H1 (cell line): Measurements from ENCODE around the gene LHFPL3. TPM values are rescaled to one million over a fixed set of nuclear protein-coding genes. Genes with fewer than 3 reads are reported as not detected.

ENCODE experiments used
- CTCF ChIA-PET: fragments of 300-600 bp; sonication (Branson Sonifier 250); formaldehyde crosslinking; loops from one replicate; lab custom pipeline; 2021; ENCODE audit not compliant: partially characterized antibody; lab: Charles Lee
- POLR2A ChIA-PET: fragments of 300-600 bp; sonication (Branson Sonifier 250); formaldehyde crosslinking; loops from one replicate; lab custom pipeline; 2021; ENCODE audit warnings: inconsistent platforms; ENCODE audit not compliant: partially characterized antibody; lab: Charles Lee
- DNase-seq, 2 experiments: peaks; one replicate each; pipeline versions ENCODE4 v3.0.0 to v3.0.0-alpha.2; 2010 to 2022; ENCODE audit warnings: low spot score in 2 of 2, low read depth in 1 of 2, mixed read lengths in 1 of 2
- FAIRE-seq: peaks from 2 replicates; lab custom pipeline; 2011; peaks lifted over from hg19 to GRCh38; lab: Jason Lieb, UNC
- H2AFZ ChIP-seq: 2 replicates; pipeline ENCODE4 v1.8.1; 2012; ENCODE audit warnings: low read length, inconsistent platforms
- H2AK5ac ChIP-seq: 2 replicates; pipeline ENCODE4 v1.6.1; 2013; ENCODE audit warnings: low read depth, low read length
- H2BK120ac ChIP-seq: replicated peaks from 2 replicates; pipeline ENCODE3; 2013; ENCODE audit warnings: low read depth, low read length, inconsistent platforms
- H2BK12ac ChIP-seq: 2 replicates; pipeline ENCODE4 v1.6.1; 2013; ENCODE audit warnings: low read depth, low read length
- H2BK15ac ChIP-seq: 2 replicates; pipeline ENCODE4 v1.6.1; 2013; ENCODE audit warnings: low read length
- H2BK20ac ChIP-seq: 2 replicates; pipeline ENCODE4 v1.6.1; 2013; ENCODE audit warnings: low read length
- H2BK5ac ChIP-seq: 2 replicates; pipeline ENCODE4 v1.6.1; 2013; ENCODE audit warnings: low read depth, low read length
- H3K14ac ChIP-seq: 2 replicates; pipeline ENCODE4 v1.6.1; 2013; ENCODE audit warnings: inconsistent platforms; ENCODE audit not compliant: insufficient read length
- H3K18ac ChIP-seq: 2 replicates; pipeline ENCODE4 v1.6.1; 2013; ENCODE audit warnings: low read length; ENCODE audit errors: extremely low read depth
- H3K23ac ChIP-seq: 2 replicates; pipeline ENCODE4 v1.6.1; 2013; ENCODE audit warnings: inconsistent platforms; ENCODE audit not compliant: insufficient read length
- H3K23me2 ChIP-seq: 2 replicates; pipeline ENCODE4 v1.6.1; 2013; ENCODE audit warnings: low read depth, low read length
- H3K27ac ChIP-seq: 2 replicates; pipeline ENCODE4 v1.6.1; 2011; ENCODE audit warnings: low read depth, low read length, inconsistent platforms
- H3K27me3 ChIP-seq, 4 experiments: replicated peaks in 1 of 4; 1 replicate in 1 of 4; 2 replicates in 3 of 4; pipeline versions ENCODE4 v1.6.1 to v1.8.1; 2011 to 2013; ENCODE audit warnings: low read length in 3 of 4, mild to moderate bottlenecking in 3 of 4, inconsistent platforms in 2 of 4, mixed read lengths in 2 of 4, moderate library complexity in 1 of 4; ENCODE audit not compliant: control insufficient read depth in 3 of 4, insufficient read depth in 3 of 4; ENCODE audit errors: extremely low read depth in 1 of 4
- H3K36me3 ChIP-seq, 4 experiments: 2 replicates each; pipeline versions ENCODE4 v1.6.1 to v1.8.1; 2011 to 2013; ENCODE audit warnings: mild to moderate bottlenecking in 4 of 4, low read length in 3 of 4, moderate library complexity in 2 of 4, control low read depth in 1 of 4, inconsistent platforms in 1 of 4; ENCODE audit not compliant: insufficient read depth in 4 of 4, control insufficient read depth in 2 of 4
- H3K4ac ChIP-seq: replicated peaks from 2 replicates; pipeline ENCODE3; 2013; ENCODE audit warnings: low read length, low read depth, mixed read lengths, inconsistent platforms; ENCODE audit not compliant: insufficient read length
- H3K4me1 ChIP-seq, 4 experiments: replicated peaks in 1 of 4; 1 replicate in 1 of 4; 2 replicates in 3 of 4; pipeline versions ENCODE4 v1.6.1 to v1.8.1; 2011 to 2013; ENCODE audit warnings: low read length in 3 of 4, inconsistent platforms in 2 of 4, mixed read lengths in 1 of 4; ENCODE audit not compliant: insufficient read depth in 4 of 4, control insufficient read depth in 3 of 4
- H3K4me2 ChIP-seq, 2 experiments: 2 replicates each; pipeline versions ENCODE4 v1.6.1 to v1.8.1; 2011 to 2013; ENCODE audit warnings: low read depth in 2 of 2, low read length in 2 of 2, control low read depth in 1 of 2, inconsistent platforms in 1 of 2, mild to moderate bottlenecking in 1 of 2; ENCODE audit not compliant: insufficient read depth in 1 of 2
- H3K4me3 ChIP-seq, 4 experiments: fragments of 200-600, 300-600 bp in 1 of 4; sonication (generic), shearing (Covaris generic), sonication (Bioruptor Twin) in 1 of 4; 2 replicates each; pipeline versions ENCODE4 v1.5.1 to v1.8.1; 2011 to 2016; ENCODE audit warnings: low read length in 4 of 4, low read depth in 3 of 4, control low read depth in 2 of 4, inconsistent platforms in 2 of 4, mild to moderate bottlenecking in 2 of 4, mixed read lengths in 1 of 4, moderate library complexity in 1 of 4; ENCODE audit not compliant: insufficient read depth in 2 of 4; ENCODE audit errors: extremely low read depth in 1 of 4
- H3K56ac ChIP-seq: replicated peaks from 2 replicates; pipeline ENCODE3; 2013; ENCODE audit warnings: low read depth, mild to moderate bottlenecking, mixed read lengths, low read length, inconsistent platforms; ENCODE audit not compliant: insufficient read length
- H3K79me1 ChIP-seq: 2 replicates; pipeline ENCODE4 v1.6.1; 2013; ENCODE audit warnings: low read depth, low read length, control low read depth
- H3K79me2 ChIP-seq, 2 experiments: 2 replicates each; pipeline versions ENCODE4 v1.6.1 to v1.8.1; 2012 to 2013; ENCODE audit warnings: low read length in 2 of 2, mild to moderate bottlenecking in 2 of 2, inconsistent platforms in 1 of 2; ENCODE audit not compliant: insufficient read depth in 2 of 2, control insufficient read depth in 1 of 2
- H3K9ac ChIP-seq, 4 experiments: replicated peaks in 1 of 4; 1 replicate in 1 of 4; 2 replicates in 3 of 4; pipeline versions ENCODE4 v1.6.1 to v1.8.1; 2011 to 2013; ENCODE audit warnings: low read depth in 3 of 4, low read length in 3 of 4, control low read depth in 2 of 4, mild to moderate bottlenecking in 2 of 4, moderate library complexity in 2 of 4, inconsistent platforms in 1 of 4; ENCODE audit errors: extremely low read depth in 1 of 4
- H3K9me3 ChIP-seq, 2 experiments: 2 replicates each; pipeline versions ENCODE4 v1.6.1 to v1.8.1; 2012 to 2013; ENCODE audit warnings: mild to moderate bottlenecking in 2 of 2, moderate library complexity in 2 of 2, control low read depth in 1 of 2, inconsistent platforms in 1 of 2, low read depth in 1 of 2, low read length in 1 of 2, mixed read lengths in 1 of 2; ENCODE audit not compliant: insufficient read depth in 2 of 2
- H4K20me1 ChIP-seq, 2 experiments: replicated peaks in 1 of 2; 2 replicates each; pipeline versions ENCODE3 to v1.8.1; 2011 to 2013; ENCODE audit warnings: inconsistent platforms in 2 of 2, low read length in 2 of 2, mild to moderate bottlenecking in 1 of 2; ENCODE audit not compliant: insufficient read depth in 2 of 2, control insufficient read depth in 1 of 2
- H4K5ac ChIP-seq: 2 replicates; pipeline ENCODE4 v1.6.1; 2013; ENCODE audit warnings: low read length, low read depth, mixed read lengths, inconsistent platforms; ENCODE audit not compliant: insufficient read length
- H4K8ac ChIP-seq: 2 replicates; pipeline ENCODE4 v1.8.0; 2013; ENCODE audit warnings: mild to moderate bottlenecking, moderate library complexity, low read length, inconsistent platforms; ENCODE audit not compliant: insufficient read depth; ENCODE audit errors: extremely low read depth
- H4K91ac ChIP-seq: replicated peaks from 2 replicates; pipeline ENCODE3; 2013; ENCODE audit warnings: low read length, mixed read lengths, inconsistent platforms; ENCODE audit not compliant: insufficient read length
- CEBPB ChIP-seq: IDR thresholded peaks from 2 replicates; pipeline ENCODE4 v1.6.1; 2012; ENCODE audit warnings: low read depth, low read length
- EGR1 ChIP-seq: IDR thresholded peaks from 2 replicates; pipeline ENCODE4 v1.6.1; 2011; ENCODE audit warnings: low read depth, low read length, borderline replicate concordance
- JUND ChIP-seq: IDR thresholded peaks from 2 replicates; pipeline ENCODE4 v1.6.1; 2011; ENCODE audit warnings: mild to moderate bottlenecking, improper control_type of control experiment, low read length
- POLR2A ChIP-seq, 2 experiments: IDR thresholded peaks; 1 replicate in 1 of 2; 2 replicates in 1 of 2; pipeline ENCODE4 v1.6.1; 2011; ENCODE audit warnings: low read depth in 2 of 2, low read length in 2 of 2, mild to moderate bottlenecking in 2 of 2; ENCODE audit errors: control extremely low read depth in 1 of 2
- SP1 ChIP-seq: IDR thresholded peaks from 2 replicates; pipeline ENCODE4 v1.6.1; 2011; ENCODE audit warnings: low read depth, low read length
- TBP ChIP-seq: IDR thresholded peaks from 2 replicates; pipeline ENCODE4 v1.6.1; 2011; ENCODE audit warnings: low read depth, low read length, improper control_type of control experiment
- WGBS, 2 experiments: shearing (Covaris generic) in 1 of 2; methylation state at CpG; one replicate each; pipeline versions ENCODE4 v1.1.6 to v1.1.7; 2013 to 2015; ENCODE audit warnings: low lambda C conversion rate in 2 of 2, mixed read lengths in 2 of 2, inconsistent platforms in 1 of 2, low coverage in 1 of 2, missing lambda C conversion rate in 1 of 2; ENCODE audit not compliant: insufficient replicate concordance in 2 of 2, insufficient coverage in 1 of 2, insufficient read length in 1 of 2; ENCODE audit errors: extremely low coverage in 1 of 2, missing lambda C conversion rate in 1 of 2; 5-methylcytosine and 5-hydroxymethylcytosine counted together
- polyA plus RNA-seq, 7 experiments: library from polyadenylated mRNA; depleted of rRNA in 3 of 7; stranded (reverse) in 5 of 7; unstranded in 2 of 7; fragments of >200 nt in 5 of 7; fragments of 200-250 nt in 2 of 7; gene quantifications; 1 replicate in 5 of 7; 2 replicates in 1 of 7; 4 replicates in 1 of 7; pipeline versions ENCODE4 v1.2.1 to v1.2.3, GENCODE V29; 2011 to 2013; ENCODE audit warnings: missing spikeins in 2 of 7, mixed read lengths in 2 of 7
- total RNA-seq: library from RNA; stranded (reverse); fragmentation: NEBNext Ultra II Directional; extraction: Animal tissue kit (Norgen Biotek cat#: 25700); gene quantifications from 2 replicates; pipeline ENCODE4 v1.2.1, GENCODE V29; 2021
- TF ChIP-seq, protein P1 (sequence below): IDR thresholded peaks from 2 replicates; pipeline ENCODE4 v1.6.1; 2012; ENCODE audit warnings: inconsistent platforms
- TF ChIP-seq, protein P2 (sequence below): IDR thresholded peaks from 2 replicates; pipeline ENCODE4 v1.6.1; 2011; ENCODE audit warnings: low read length, improper control_type of control experiment

Gene LHFPL3
- total and polyA plus RNA-seq, 2 of the 8 experiments (the other 6 are each of a cell fraction or from before 2014, with no cell fraction given), result 0.24 to 0.50 TPM

DNA sequence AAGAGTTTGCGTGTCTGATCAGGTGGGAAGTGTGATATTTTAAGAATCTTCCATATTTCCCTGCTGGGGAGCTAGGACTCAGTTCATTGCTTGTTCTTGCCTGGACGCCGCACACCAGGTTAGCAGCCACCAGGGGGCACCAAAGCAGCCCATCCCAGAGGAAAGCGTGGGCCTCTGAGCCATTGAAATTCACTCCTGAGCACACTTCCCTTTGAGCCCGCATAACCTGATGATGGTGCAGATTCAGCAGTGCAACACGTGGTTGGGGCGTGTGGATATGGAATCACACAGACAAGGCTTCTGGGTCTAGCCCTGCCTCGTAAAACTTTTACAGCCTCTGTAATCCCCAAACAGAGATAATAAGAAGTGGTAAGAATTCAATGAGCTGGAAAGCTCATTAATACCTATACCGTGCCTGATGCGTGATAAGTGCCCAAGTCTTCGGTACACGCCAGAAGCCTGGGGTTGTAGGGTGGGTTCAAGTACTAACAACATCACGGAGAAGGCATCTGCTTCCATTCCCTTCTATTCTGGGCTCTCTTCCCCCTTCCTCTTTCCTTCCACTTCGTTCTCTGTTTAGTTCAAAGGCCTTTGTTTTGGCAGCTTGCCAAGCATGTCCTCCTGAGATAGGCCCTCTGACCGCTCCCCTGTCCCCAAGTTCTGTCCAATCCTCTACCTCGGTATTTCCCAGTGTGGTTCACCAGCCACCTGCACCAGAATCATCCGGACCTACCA, 555.5 kb downstream of the LHFPL3 start:
- FAIRE-seq, result peak; percentile 88
- Histone ChIP-seq H4K91ac (no peak overlapping the region), H2BK120ac (no peak overlapping the region), H3K9ac (no peak overlapping the region), H4K20me1 (no peaks in the 10 kb centered on the region), H2BK5ac (0 out of 2 replicates have a peak overlapping the region, but pooled peaks have one; percentile 63), H4K5ac (no peak overlapping the region), H2BK12ac (peak overlapping the region; percentile 90; the same call in 1 of the 2 replicates), H3K36me3 (no peaks in the 10 kb centered on the region), H3K4me3 (no peak overlapping the region), H3K79me2 (no peaks in the 10 kb centered on the region), H3K79me1 (no peaks in the 10 kb centered on the region), H2BK15ac (peak overlapping the region; percentile 61; the same call in 1 of the 2 replicates), H3K23ac (no peak overlapping the region), H3K56ac (no peak overlapping the region), H3K4ac (no peak overlapping the region), H3K4me1 (peaks cover 0 to 2% (median 0%) of the 10 kb centered on the region in 4 experiments; a peak in 2 of 7 replicates), H3K27ac (no peak overlapping the region), H2BK20ac (no peak overlapping the region), H3K14ac (no peak overlapping the region), H2AFZ (peak overlapping the region; percentile 98), H3K18ac (no peak overlapping the region), H3K4me2 (no peak overlapping the region), H2AK5ac (no peak overlapping the region), H3K23me2 (no peaks in the 10 kb centered on the region), H3K27me3 (peaks cover 0 to 2% (median 0%) of the 10 kb centered on the region in 4 experiments; a peak in 2 of 7 replicates), H3K9me3 (peaks cover 0 to 3% of the 10 kb centered on the region in 2 experiments; a peak in 1 of 4 replicates), H4K8ac (no peak overlapping the region)
- DNase-seq, result peak; percentile 68 to 93
- CTCF ChIA-PET, result interaction anchor here (0.6 to 5.2 kb wide), 47 partner anchors 12 to 1149 kb away, joined by 3 to 83 read pairs (median 4); no protein-coding TSS in a partner anchor
- POLR2A ChIA-PET, result interaction anchor here (1.3 kb wide), 1 partner anchor 10 kb away, joined by 3 read pairs; no protein-coding TSS in a partner anchor
- WGBS, 2 experiments, result 56% methylated on average over 17 of the region's 17 CpGs; no CpG with 5 or more reads in 1 of the 2 experiments
- TF ChIP-seq, protein P1, sequence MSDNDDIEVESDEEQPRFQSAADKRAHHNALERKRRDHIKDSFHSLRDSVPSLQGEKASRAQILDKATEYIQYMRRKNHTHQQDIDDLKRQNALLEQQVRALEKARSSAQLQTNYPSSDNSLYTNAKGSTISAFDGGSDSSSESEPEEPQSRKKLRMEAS, result peak; percentile 94
- TF ChIP-seq CEBPB, result no peak
- TF ChIP-seq TBP, result no peak
- no peak for TF ChIP-seq POLR2A (IDR thresholded peaks at IDR 0.05; ENCODE audit: control extremely low read depth in 1 of 2, low read depth in 2 of 2, low read length in 2 of 2)
- TF ChIP-seq SP1, result 0 out of 2 replicates have a peak, but pooled peaks have one; percentile 7
- TF ChIP-seq EGR1, result 0 out of 2 replicates have a peak, but pooled peaks have one; percentile 63
- TF ChIP-seq, protein P2, sequence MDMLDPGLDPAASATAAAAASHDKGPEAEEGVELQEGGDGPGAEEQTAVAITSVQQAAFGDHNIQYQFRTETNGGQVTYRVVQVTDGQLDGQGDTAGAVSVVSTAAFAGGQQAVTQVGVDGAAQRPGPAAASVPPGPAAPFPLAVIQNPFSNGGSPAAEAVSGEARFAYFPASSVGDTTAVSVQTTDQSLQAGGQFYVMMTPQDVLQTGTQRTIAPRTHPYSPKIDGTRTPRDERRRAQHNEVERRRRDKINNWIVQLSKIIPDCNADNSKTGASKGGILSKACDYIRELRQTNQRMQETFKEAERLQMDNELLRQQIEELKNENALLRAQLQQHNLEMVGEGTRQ, result peak; percentile 52; the same call in 1 of the 2 replicates
- 0 out of 2 replicates have a peak, but pooled peaks have one; percentile 22 for TF ChIP-seq JUND
